ENCODE measurements around the gene THSD7A.
A peak's percentile ranks its signal among the peaks of the same experiment; 100 is the strongest.

The THSD7A gene

GRCh38 chr7:11638011-11638774 lies 193.8 kb downstream of the THSD7A start:
- no peak for DNase-seq (ENCODE audit: low read depth)
- TF ChIP-seq CTCF (conservative IDR thresholded peaks at IDR 0.05; ENCODE audit: control insufficient read depth, insufficient read depth, low read depth, low read length) = no peak
- no peak overlapping the region for H3K4me3 ChIP-seq (ENCODE audit: control insufficient read depth, low read depth, low read length)

DNA sequence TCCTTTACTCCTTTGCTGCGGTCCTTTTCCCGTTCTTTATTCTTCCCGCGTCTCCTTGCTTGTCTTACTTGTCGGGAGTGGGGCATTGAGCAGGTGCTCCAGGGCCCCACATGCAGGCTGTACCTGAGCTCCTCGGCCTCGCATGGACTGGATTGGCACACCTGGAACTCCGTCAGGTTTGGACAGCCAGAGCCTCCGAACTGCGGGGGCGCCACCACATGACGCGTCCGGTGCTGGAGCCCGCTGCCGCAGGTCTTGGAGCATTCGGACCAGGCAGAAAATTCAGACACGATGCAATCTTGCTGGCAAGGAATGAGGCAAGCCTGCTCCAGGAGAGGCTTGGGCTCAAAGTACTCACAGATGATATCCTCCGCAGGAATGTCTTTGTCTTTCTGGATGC lies 195.7 kb downstream of the THSD7A start:
- no peak for DNase-seq (ENCODE audit: low read depth)
- no peak overlapping the region for H3K4me3 ChIP-seq (ENCODE audit: control insufficient read depth, low read depth, low read length)
- no peak for TF ChIP-seq CTCF (conservative IDR thresholded peaks at IDR 0.05; ENCODE audit: control insufficient read depth, insufficient read depth, low read depth, low read length)

- no peak for TF ChIP-seq CTCF (conservative IDR thresholded peaks at IDR 0.05; ENCODE audit: control insufficient read depth, insufficient read depth, low read depth, low read length)
- H3K4me3 ChIP-seq (ENCODE audit: control insufficient read depth, low read depth, low read length) = no peak overlapping the region
- DNase-seq (ENCODE audit: low read depth) = no peak
Observed at GRCh38 chr7:11633310-11633709, 198.7 kb downstream of the THSD7A start.

- no peak overlapping the region for H3K4me3 ChIP-seq (ENCODE audit: control insufficient read depth, low read depth, low read length)
- no peak for TF ChIP-seq CTCF (conservative IDR thresholded peaks at IDR 0.05; ENCODE audit: control insufficient read depth, insufficient read depth, low read depth, low read length)
- no peak for DNase-seq (ENCODE audit: low read depth)
Observed at GRCh38 chr7:11630355-11630754, 201.6 kb downstream of the THSD7A start.

GRCh38 chr7:11625669-11626068 lies 206.3 kb downstream of the THSD7A start:
- TF ChIP-seq CTCF (conservative IDR thresholded peaks at IDR 0.05; ENCODE audit: control insufficient read depth, insufficient read depth, low read depth, low read length) = no peak
- H3K4me3 ChIP-seq (ENCODE audit: control insufficient read depth, low read depth, low read length) = no peak overlapping the region
- DNase-seq (ENCODE audit: low read depth) = peak; percentile 2

GRCh38 chr7:11623093-11623678 lies 208.8 kb downstream of the THSD7A start:
- no peak for TF ChIP-seq CTCF (conservative IDR thresholded peaks at IDR 0.05; ENCODE audit: control insufficient read depth, insufficient read depth, low read depth, low read length)
- DNase-seq (ENCODE audit: low read depth) = peak; percentile 3

More at GRCh38 chr7:11623093-11623678, 208.8 kb downstream of the THSD7A start:
- H3K4me3 ChIP-seq (ENCODE audit: control insufficient read depth, low read depth, low read length) = no peak overlapping the region

Measured in fibroblast of mammary gland (primary cell).